HepG2 (cell line): Measurements from ENCODE around the gene G6PC3. TPM values are rescaled to one million over a fixed set of nuclear protein-coding genes. Genes with fewer than 3 reads are reported as not detected.

Experiments used
- CHD4 ChIP-seq: fragments of 200-600 bp; sonication (generic); IDR thresholded peaks from 2 replicates; pipeline ENCODE4 v1.7.0; 2017; ENCODE audit warnings: mild to moderate bottlenecking, low read length, borderline replicate concordance
- DNMT1 ChIP-seq: sonication (generic); formaldehyde crosslinking; IDR thresholded peaks from 2 replicates; pipeline ENCODE4 v1.5.1; 2020; ENCODE audit warnings: mild to moderate bottlenecking, missing genetic modification reagents
- MTF2 ChIP-seq: sonication (generic); formaldehyde crosslinking; IDR thresholded peaks from 2 replicates; pipeline ENCODE4 v1.5.0; 2020; ENCODE audit warnings: missing genetic modification reagents, borderline replicate concordance
- TBX2 ChIP-seq: sonication (generic); formaldehyde crosslinking; IDR thresholded peaks from 2 replicates; pipeline ENCODE4 v1.5.0; 2020; ENCODE audit warnings: missing genetic modification reagents, mild to moderate bottlenecking, borderline replicate concordance
- TOPORS ChIP-seq: sonication (generic); formaldehyde crosslinking; IDR thresholded peaks from 2 replicates; pipeline ENCODE4 v1.8.0; 2023; ENCODE audit warnings: mild to moderate bottlenecking, missing genetic modification reagents
- ZFY ChIP-seq: sonication (generic); formaldehyde crosslinking; IDR thresholded peaks from 2 replicates; pipeline ENCODE4 v1.4.0; 2020; ENCODE audit warnings: missing genetic modification reagents
- ZNF547 ChIP-seq: sonication (generic); formaldehyde crosslinking; IDR thresholded peaks from 2 replicates; pipeline ENCODE4 v1.5.1; 2020; ENCODE audit warnings: mild to moderate bottlenecking, missing genetic modification reagents
- polyA plus RNA-seq, 8 experiments: library from polyadenylated mRNA; depleted of rRNA in 3 of 8; stranded (reverse) in 7 of 8; unstranded in 1 of 8; fragments of >200 nt; fragmentation: Illumina TruSeq in 4 of 8; extraction: Trizol in 4 of 8; gene quantifications; 2 replicates each; pipeline versions ENCODE4 v1.2.1 to v1.2.3, GENCODE V29; 2011 to 2016; ENCODE audit warnings: low read depth in 4 of 8, missing spikeins in 1 of 8, mixed read lengths in 1 of 8; ENCODE audit not compliant: insufficient read depth in 1 of 8
- total RNA-seq, 5 experiments: library from RNA; depleted of rRNA; stranded (reverse); fragments of >200 nt; fragmentation: Illumina TruSeq; extraction: Trizol; gene quantifications; 2 replicates each; pipeline ENCODE4 v1.2.3, GENCODE V29; 2016; ENCODE audit warnings: low read depth in 1 of 5
- TF ChIP-seq, protein P1 (sequence below), 2 experiments: sonication (generic) in 1 of 2; formaldehyde crosslinking in 1 of 2; IDR thresholded peaks; 2 replicates each; pipeline versions ENCODE4 v1.6.1 to v1.9.0; 2014 to 2022; ENCODE audit warnings: antibody characterized with exemption in 1 of 2, borderline replicate concordance in 1 of 2, inconsistent platforms in 1 of 2, low read depth in 1 of 2, missing genetic modification reagents in 1 of 2

G6PC3 gene
- total and polyA plus RNA-seq, 2 of the 13 experiments (the other 11 are each of a cell fraction or from before 2014, with no cell fraction given) = 38.5 to 75.8 TPM

DNA sequence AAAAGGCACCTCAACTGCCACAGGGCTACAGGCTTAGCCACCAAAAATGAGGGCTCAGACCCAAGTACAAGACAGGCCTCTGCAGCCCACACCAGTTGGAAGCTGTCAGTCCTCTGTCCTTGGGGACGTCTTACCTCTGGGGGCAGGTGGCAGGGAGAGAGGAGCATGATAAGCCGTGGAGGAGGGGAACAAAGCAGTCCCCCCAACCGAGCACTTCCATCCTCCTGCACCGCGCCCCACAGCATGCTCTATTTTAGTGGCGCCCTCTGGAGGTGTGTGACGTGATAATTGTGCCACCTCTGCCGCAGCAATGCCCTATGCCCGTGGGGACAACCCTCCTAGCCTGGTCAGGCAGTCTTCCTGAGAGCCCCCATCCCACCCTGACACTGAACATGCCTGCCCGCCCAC, 13.6 kb downstream of the G6PC3 start (continued):
- TF ChIP-seq, protein P1, sequence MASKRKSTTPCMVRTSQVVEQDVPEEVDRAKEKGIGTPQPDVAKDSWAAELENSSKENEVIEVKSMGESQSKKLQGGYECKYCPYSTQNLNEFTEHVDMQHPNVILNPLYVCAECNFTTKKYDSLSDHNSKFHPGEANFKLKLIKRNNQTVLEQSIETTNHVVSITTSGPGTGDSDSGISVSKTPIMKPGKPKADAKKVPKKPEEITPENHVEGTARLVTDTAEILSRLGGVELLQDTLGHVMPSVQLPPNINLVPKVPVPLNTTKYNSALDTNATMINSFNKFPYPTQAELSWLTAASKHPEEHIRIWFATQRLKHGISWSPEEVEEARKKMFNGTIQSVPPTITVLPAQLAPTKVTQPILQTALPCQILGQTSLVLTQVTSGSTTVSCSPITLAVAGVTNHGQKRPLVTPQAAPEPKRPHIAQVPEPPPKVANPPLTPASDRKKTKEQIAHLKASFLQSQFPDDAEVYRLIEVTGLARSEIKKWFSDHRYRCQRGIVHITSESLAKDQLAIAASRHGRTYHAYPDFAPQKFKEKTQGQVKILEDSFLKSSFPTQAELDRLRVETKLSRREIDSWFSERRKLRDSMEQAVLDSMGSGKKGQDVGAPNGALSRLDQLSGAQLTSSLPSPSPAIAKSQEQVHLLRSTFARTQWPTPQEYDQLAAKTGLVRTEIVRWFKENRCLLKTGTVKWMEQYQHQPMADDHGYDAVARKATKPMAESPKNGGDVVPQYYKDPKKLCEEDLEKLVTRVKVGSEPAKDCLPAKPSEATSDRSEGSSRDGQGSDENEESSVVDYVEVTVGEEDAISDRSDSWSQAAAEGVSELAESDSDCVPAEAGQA (IDR thresholded peaks at IDR 0.05; ENCODE audit: low read depth) = no peak
- TF ChIP-seq, protein P1 (CRISPR knock-in tag; IDR thresholded peaks at IDR 0.05; ENCODE audit: borderline replicate concordance) = no peak
- peak; percentile 25 for TF ChIP-seq TBX2 (CRISPR knock-in tag)
- no peak for TF ChIP-seq TOPORS (CRISPR knock-in tag)
- TF ChIP-seq CHD4 = peak; percentile 60; the same call in 1 of the 2 replicates
- TF ChIP-seq ZNF547 (CRISPR knock-in tag) = no peak
- TF ChIP-seq ZFY = no peak
- 0 out of 2 replicates have a peak, but pooled peaks have one; percentile 37 for TF ChIP-seq MTF2 (CRISPR knock-in tag)
- 0 out of 2 replicates have a peak, but pooled peaks have one; percentile 22 for TF ChIP-seq DNMT1 (CRISPR knock-in tag)
- TF ChIP-seq, all 625 proteins: peak for 17
